HAP-1 (cell line): ENCODE measurements around the gene DPH6.
"Not testable (repeated sequence)": the region's sequence is repeated elsewhere in the genome, so short reads cannot be mapped to it uniquely, and the experiment has no call there.

Experiments
- DNase-seq, 2 experiments: peaks; one replicate each; pipeline ENCODE4 v3.0.0-alpha.2; 2016 to 2020; ENCODE audit warnings: low spot score in 2 of 2
- H3K27me3 ChIP-seq: fragments of 250-450 bp; sonication (Bioruptor Pico); 2 replicates; pipeline ENCODE4 v1.5.1; 2020; ENCODE audit warnings: low read depth, mild to moderate bottlenecking, moderate library complexity
- H3K36me3 ChIP-seq: fragments of 250-450 bp; sonication (Bioruptor Pico); replicated peaks from 2 replicates; pipeline ENCODE4 v1.5.1; 2020; ENCODE audit warnings: mild to moderate bottlenecking
- H3K4me1 ChIP-seq: fragments of 250-450 bp; sonication (Bioruptor Pico); 2 replicates; pipeline ENCODE4 v1.5.1; 2020; ENCODE audit warnings: mild to moderate bottlenecking
- H3K4me3 ChIP-seq: fragments of 250-450 bp; sonication (Bioruptor Pico); 2 replicates; pipeline ENCODE4 v1.5.1; 2020; ENCODE audit warnings: mild to moderate bottlenecking, moderate library complexity
- H3K9me3 ChIP-seq: fragments of 250-450 bp; sonication (Bioruptor Pico); 2 replicates; pipeline ENCODE4 v1.5.1; 2020; ENCODE audit warnings: mild to moderate bottlenecking, moderate library complexity
- in situ Hi-C: fragments of 300-500 bp; cut with MboI; formaldehyde crosslinking; loops from 3 replicates; pipeline ENCODE4 v1.14.3; 2020; ENCODE audit warnings: low sequenced_read_pairs, inconsistent platforms, mixed read lengths

DPH6 gene

GRCh38 chr15:35465783-35466182, 80.2 kb downstream of the DPH6 start:
- in situ Hi-C loops, result no loop called here
- no peaks in the 10 kb centered on the region for H3K9me3 ChIP-seq

DNA sequence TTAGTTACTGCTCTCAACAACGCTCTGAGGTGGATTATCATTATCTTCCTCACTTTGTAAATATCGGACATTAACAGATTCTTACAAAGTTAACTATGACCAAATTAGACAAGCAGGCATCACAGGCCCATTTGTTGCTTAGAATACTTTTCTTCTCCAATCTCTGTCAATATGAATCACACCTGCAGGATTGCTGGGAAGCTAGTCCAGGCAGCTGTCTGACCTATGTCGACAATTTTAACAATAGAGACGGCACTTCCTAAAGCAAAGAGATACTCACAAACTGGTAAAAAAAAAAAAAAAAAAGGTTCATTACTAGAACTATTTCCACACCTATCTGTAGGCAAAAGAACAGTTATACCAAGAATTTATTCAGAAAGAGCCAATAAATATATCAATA, 85.3 kb downstream of the DPH6 start:
- Histone ChIP-seq H3K36me3 (no peaks in the 10 kb centered on the region), H3K4me1 (no peaks in the 10 kb centered on the region), H3K27me3 (no peaks in the 10 kb centered on the region), H3K4me3 (no peak overlapping the region), H3K9me3 (no peaks in the 10 kb centered on the region)
- no peak for DNase-seq
- in situ Hi-C loops, result no loop called here

More at GRCh38 chr15:35465783-35466182, 80.2 kb downstream of the DPH6 start:
- Histone ChIP-seq H3K36me3 (no peaks in the 10 kb centered on the region), H3K27me3 (no peaks in the 10 kb centered on the region), H3K4me3 (no peak overlapping the region), H3K4me1 (no peaks in the 10 kb centered on the region)
- no peak for DNase-seq

DNA sequence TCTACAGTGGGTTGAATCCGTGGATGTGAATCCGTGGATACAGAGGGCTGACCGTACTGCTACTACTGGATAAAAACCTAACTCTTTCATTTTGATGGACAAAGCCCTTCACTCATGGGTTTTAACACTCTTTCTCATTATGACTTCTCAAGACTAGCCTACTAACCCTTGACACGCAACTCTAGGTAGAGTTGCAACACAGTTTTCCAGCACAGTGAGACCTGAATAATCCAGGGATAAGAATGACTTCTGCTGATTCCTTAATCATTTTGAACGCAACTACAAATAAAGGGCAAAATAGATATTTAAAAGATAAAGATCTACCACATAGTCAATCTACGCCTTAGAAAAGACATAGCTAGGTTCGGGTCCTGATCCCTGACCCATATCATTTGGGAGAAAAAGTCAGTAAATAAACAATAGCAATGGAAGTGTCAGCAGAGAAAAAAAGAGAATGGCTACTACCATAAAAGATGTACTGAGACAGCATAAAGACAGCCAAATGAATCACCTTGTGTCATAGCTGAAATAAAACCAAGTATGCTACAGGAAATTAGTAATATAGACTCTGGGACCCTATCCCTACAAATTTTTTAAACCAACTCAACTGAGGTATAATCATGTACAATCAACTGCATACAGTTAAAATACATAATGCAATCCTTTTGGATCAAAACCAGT, 87.6 kb downstream of the DPH6 start:
- in situ Hi-C loops, result no loop called here
- H3K4me1 ChIP-seq, result no peaks in the 10 kb centered on the region

DNA sequence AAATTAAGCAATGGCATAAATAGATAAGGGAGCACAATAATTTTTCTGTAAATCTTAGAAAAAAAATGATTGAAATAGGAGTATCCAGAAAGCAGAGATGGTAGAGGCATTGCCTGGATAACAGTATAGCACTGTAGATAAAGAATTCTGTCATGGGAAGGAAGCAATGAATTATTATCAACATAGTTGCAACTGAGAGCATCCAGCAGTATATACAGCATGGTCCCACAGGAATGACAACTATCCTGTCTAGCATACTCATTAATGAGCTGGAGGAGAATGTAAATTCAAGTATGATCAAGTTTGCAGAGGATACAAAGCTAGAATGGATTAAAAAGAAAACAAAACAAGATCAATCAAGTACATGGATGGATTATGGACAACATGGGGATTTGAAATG, 90.8 kb downstream of the DPH6 start:
- H3K27me3 ChIP-seq, result no peaks in the 10 kb centered on the region
- no peaks in the 10 kb centered on the region for H3K9me3 ChIP-seq
- in situ Hi-C loops, result no loop called here
- no peaks in the 10 kb centered on the region for H3K36me3 ChIP-seq
- H3K4me1 ChIP-seq, result no peaks in the 10 kb centered on the region
- no peak overlapping the region for H3K4me3 ChIP-seq
- DNase-seq, result no peak

More for the DNA sequence above, 87.6 kb downstream of the DPH6 start:
- no peaks in the 10 kb centered on the region for H3K27me3 ChIP-seq
- DNase-seq, result no peak
- H3K9me3 ChIP-seq, result no peaks in the 10 kb centered on the region
- no peak overlapping the region for H3K4me3 ChIP-seq
- H3K36me3 ChIP-seq, result no peaks in the 10 kb centered on the region

- Histone ChIP-seq H3K36me3 (no peaks in the 10 kb centered on the region), H3K4me1 (no peaks in the 10 kb centered on the region), H3K9me3 (no peaks in the 10 kb centered on the region), H3K4me3 (no peak overlapping the region), H3K27me3 (no peaks in the 10 kb centered on the region)
- DNase-seq, result no peak
- in situ Hi-C loops, result no loop called here
These were observed 95.5 kb downstream of the DPH6 start for GRCh38 chr15:35450492-35450891.

- Histone ChIP-seq H3K36me3 (no peaks in the 10 kb centered on the region), H3K9me3 (no peaks in the 10 kb centered on the region), H3K27me3 (no peaks in the 10 kb centered on the region), H3K4me1 (no peaks in the 10 kb centered on the region), H3K4me3 (no peak overlapping the region)
- DNase-seq, result no peak
- in situ Hi-C loops, result loop anchor here (10.0 kb wide), 2 partner anchors 153 to 373 kb away; no protein-coding TSS in a partner anchor
These were observed 97.7 kb downstream of the DPH6 start for GRCh38 chr15:35448294-35448693.

DNA sequence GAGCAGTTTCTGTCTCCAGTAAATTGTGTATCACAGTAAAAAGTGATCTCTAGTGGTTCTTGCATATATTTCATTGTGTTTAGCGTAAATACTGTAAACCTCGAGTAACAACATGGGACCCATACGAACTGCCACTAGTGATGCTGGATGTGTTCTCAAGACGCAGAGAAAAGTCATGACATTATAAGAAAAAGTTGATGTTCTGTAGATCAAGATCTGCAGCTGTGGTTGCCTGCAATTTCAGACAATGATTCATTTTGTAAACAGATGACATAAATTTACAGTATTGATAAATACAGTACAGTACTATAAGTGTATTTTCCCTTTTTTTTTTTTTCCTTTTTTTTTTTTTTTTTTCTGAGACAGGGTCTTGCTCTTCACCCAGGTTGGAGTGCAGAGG, 100.1 kb downstream of the DPH6 start:
- Histone ChIP-seq H3K36me3 (no peaks in the 10 kb centered on the region), H3K27me3 (no peaks in the 10 kb centered on the region), H3K4me3 (no peak overlapping the region), H3K4me1 (no peaks in the 10 kb centered on the region), H3K9me3 (no peaks in the 10 kb centered on the region)
- DNase-seq, result no peak
- in situ Hi-C loops, result loop anchor here (10.0 kb wide), 2 partner anchors 151 to 371 kb away; no protein-coding TSS in a partner anchor

- peak; percentile 24 to 33 for DNase-seq
- Histone ChIP-seq H3K36me3 (no peaks in the 10 kb centered on the region), H3K27me3 (no peaks in the 10 kb centered on the region), H3K4me1 (no peaks in the 10 kb centered on the region), H3K4me3 (no peak overlapping the region), H3K9me3 (no peaks in the 10 kb centered on the region)
- in situ Hi-C loops, result loop anchor here (10.0 kb wide), 2 partner anchors 150 to 370 kb away; no protein-coding TSS in a partner anchor
These were observed 101.3 kb downstream of the DPH6 start for GRCh38 chr15:35444557-35445204.

DNA sequence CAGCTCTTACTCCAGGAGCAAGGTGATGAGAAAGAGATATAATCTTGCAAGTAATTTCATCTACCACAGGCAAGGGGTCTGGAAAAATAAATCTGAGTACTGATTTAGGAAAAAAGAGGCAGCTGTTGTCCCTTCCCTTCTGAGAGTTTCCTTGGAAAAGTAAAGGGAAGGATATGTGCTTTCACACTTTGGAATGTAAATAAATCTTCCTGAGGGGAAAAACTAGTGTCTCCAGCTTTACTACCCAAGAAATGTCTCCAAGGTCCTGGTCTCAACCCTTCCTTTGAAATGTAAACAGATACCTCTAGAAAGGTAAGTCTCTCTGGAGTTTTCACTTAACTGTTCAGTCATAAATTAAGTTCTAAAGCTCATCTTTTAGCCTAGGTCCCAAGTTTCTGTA, 102.6 kb downstream of the DPH6 start:
- in situ Hi-C loops, result loop anchor here (10.0 kb wide), 2 partner anchors 149 to 369 kb away; no protein-coding TSS in a partner anchor
- DNase-seq, result no peak

DNA sequence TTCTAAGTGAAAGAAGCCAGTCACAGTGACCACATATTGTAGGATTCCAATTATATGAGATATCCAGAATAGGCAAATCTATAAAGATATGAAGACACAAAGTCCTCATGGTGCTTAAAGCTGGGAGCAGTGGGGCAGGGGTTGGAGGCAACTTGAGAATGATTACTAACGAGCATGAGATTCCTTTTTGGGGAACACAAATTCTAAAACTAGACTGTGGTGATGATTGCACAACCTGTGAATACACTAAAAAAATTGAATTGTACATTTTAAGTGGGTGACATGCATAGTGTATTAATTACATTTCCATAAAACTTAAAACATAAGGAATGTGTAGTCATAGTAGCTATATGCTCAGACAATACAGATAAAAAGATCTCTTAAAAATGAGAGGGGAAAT, 103.2 kb downstream of the DPH6 start:
- in situ Hi-C loops, result loop anchor here (10.0 kb wide), 2 partner anchors 148 to 368 kb away; no protein-coding TSS in a partner anchor
- no peaks in the 10 kb centered on the region for H3K4me1 ChIP-seq
- no peak overlapping the region for H3K4me3 ChIP-seq
- DNase-seq, result no peak
- no peaks in the 10 kb centered on the region for H3K9me3 ChIP-seq
- H3K36me3 ChIP-seq, result no peaks in the 10 kb centered on the region
- no peaks in the 10 kb centered on the region for H3K27me3 ChIP-seq

More for the DNA sequence above, 102.6 kb downstream of the DPH6 start:
- Histone ChIP-seq H3K4me1 (no peaks in the 10 kb centered on the region), H3K27me3 (no peaks in the 10 kb centered on the region), H3K36me3 (no peaks in the 10 kb centered on the region), H3K4me3 (no peak overlapping the region), H3K9me3 (no peaks in the 10 kb centered on the region)

DNA sequence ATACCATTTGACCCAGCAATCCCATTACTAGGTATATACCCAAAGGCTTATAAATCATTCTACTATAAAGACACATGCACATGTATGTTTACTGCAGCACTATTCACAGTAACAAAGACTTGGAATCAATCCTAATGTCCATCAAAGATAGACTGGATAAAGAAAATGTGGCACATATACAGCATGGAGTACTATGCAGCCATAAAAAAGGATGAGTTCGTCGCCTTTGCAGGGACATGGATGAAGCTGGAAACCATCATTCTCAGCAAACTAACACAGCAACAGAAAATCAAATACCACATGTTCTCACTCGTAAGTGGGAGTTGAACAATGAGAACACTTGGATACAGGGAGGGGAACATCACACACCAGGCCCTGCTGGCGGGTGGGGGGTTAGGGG, 104.7 kb downstream of the DPH6 start:
- not testable (repeated sequence) for H3K27me3 ChIP-seq, DNase-seq, H3K4me3 ChIP-seq, H3K9me3 ChIP-seq, H3K4me1 ChIP-seq, H3K36me3 ChIP-seq
- in situ Hi-C loops, result loop anchor here (10.0 kb wide), 2 partner anchors 146 to 366 kb away; no protein-coding TSS in a partner anchor

- Histone ChIP-seq H3K4me1 (peaks cover 7% of the 10 kb centered on the region), H3K27me3 (no peaks in the 10 kb centered on the region), H3K9me3 (no peaks in the 10 kb centered on the region), H3K4me3 (no peak overlapping the region), H3K36me3 (no peaks in the 10 kb centered on the region)
- in situ Hi-C loops, result loop anchor here (10.0 kb wide), 2 partner anchors 145 to 365 kb away; no protein-coding TSS in a partner anchor
- no peak for DNase-seq
These were observed 105.7 kb downstream of the DPH6 start for GRCh38 chr15:35440265-35440664.

- Histone ChIP-seq H3K36me3 (no peaks in the 10 kb centered on the region), H3K9me3 (no peaks in the 10 kb centered on the region), H3K4me1 (peaks cover 7% of the 10 kb centered on the region), H3K27me3 (no peaks in the 10 kb centered on the region), H3K4me3 (no peak overlapping the region)
- no peak for DNase-seq
- in situ Hi-C loops, result no loop called here
These were observed 106.7 kb downstream of the DPH6 start for GRCh38 chr15:35439291-35439690.

- peak in 1 of 2 experiments; percentile 5 for DNase-seq
- peaks cover 7% of the 10 kb centered on the region for H3K4me1 ChIP-seq
- no peaks in the 10 kb centered on the region for H3K9me3 ChIP-seq
- H3K4me3 ChIP-seq, result no peak overlapping the region
- H3K27me3 ChIP-seq, result no peaks in the 10 kb centered on the region
- no peaks in the 10 kb centered on the region for H3K36me3 ChIP-seq
- in situ Hi-C loops, result no loop called here
These were observed 108.8 kb downstream of the DPH6 start for GRCh38 chr15:35437157-35437556.
